Mesendoderm (in vitro differentiated cells): ENCODE measurements around the gene NHERF2.

Source experiments
- DNase-seq: peaks from one replicate; pipeline ENCODE4 v3.0.0; 2013
- H2AK5ac ChIP-seq: 2 replicates; pipeline ENCODE4 v1.6.1; 2013; ENCODE audit warnings: low read length, inconsistent platforms
- H2BK120ac ChIP-seq: 2 replicates; pipeline ENCODE4 v1.6.1; 2013; ENCODE audit warnings: low read depth, mild to moderate bottlenecking, low read length, moderate library complexity, mixed read lengths
- H2BK15ac ChIP-seq: replicated peaks from 2 replicates; pipeline ENCODE4 v1.6.1; 2013; ENCODE audit warnings: low read depth, mild to moderate bottlenecking, moderate library complexity
- H2BK5ac ChIP-seq: 2 replicates; pipeline ENCODE4 v1.6.1; 2013; ENCODE audit warnings: low read length, inconsistent platforms
- H3K18ac ChIP-seq: 2 replicates; pipeline ENCODE4 v1.6.1; 2013; ENCODE audit warnings: mild to moderate bottlenecking, low read length, mixed read lengths
- H3K23ac ChIP-seq: one replicate; pipeline ENCODE4 v1.6.1; 2013; ENCODE audit warnings: low read length
- H3K27ac ChIP-seq: 2 replicates; pipeline ENCODE4 v1.5.1; 2013; ENCODE audit warnings: low read depth, mild to moderate bottlenecking, inconsistent platforms, low read length, moderate library complexity
- H3K27me3 ChIP-seq: 2 replicates; pipeline ENCODE4 v1.6.1; 2013; ENCODE audit warnings: low read length, control low read depth, mild to moderate bottlenecking, inconsistent platforms; ENCODE audit not compliant: insufficient read depth, poor library complexity
- H3K36me3 ChIP-seq: 2 replicates; pipeline ENCODE4 v1.6.1; 2013; ENCODE audit warnings: low read length, inconsistent platforms; ENCODE audit not compliant: control insufficient read depth, insufficient read depth
- H3K4ac ChIP-seq: one replicate; pipeline ENCODE4 v1.6.1; 2013; ENCODE audit warnings: low read depth, mild to moderate bottlenecking, low read length, moderate library complexity
- H3K4me1 ChIP-seq: 2 replicates; pipeline ENCODE4 v1.6.1; 2013; ENCODE audit warnings: low read depth, low read length, inconsistent platforms; ENCODE audit not compliant: control insufficient read depth
- H3K4me2 ChIP-seq: 2 replicates; pipeline ENCODE4 v1.6.1; 2013; ENCODE audit warnings: low read length
- H3K4me3 ChIP-seq: 2 replicates; pipeline ENCODE4 v1.5.1; 2013; ENCODE audit warnings: mild to moderate bottlenecking, low read length
- H3K56ac ChIP-seq: one replicate; pipeline ENCODE4 v1.6.1; 2013; ENCODE audit warnings: low read length
- H3K79me1 ChIP-seq: 2 replicates; pipeline ENCODE4 v1.6.1; 2013; ENCODE audit warnings: low read length, inconsistent platforms
- H3K79me2 ChIP-seq: 2 replicates; pipeline ENCODE4 v1.6.1; 2013; ENCODE audit warnings: mild to moderate bottlenecking, low read length; ENCODE audit not compliant: control insufficient read depth, insufficient read depth
- H3K9ac ChIP-seq: 2 replicates; pipeline ENCODE4 v1.6.1; 2013; ENCODE audit warnings: low read length, inconsistent platforms
- H4K5ac ChIP-seq: one replicate; pipeline ENCODE4 v1.6.1; 2013; ENCODE audit warnings: low read length
- H4K8ac ChIP-seq: one replicate; pipeline ENCODE4 v1.6.1; 2013; ENCODE audit warnings: low read depth, mild to moderate bottlenecking, control low read depth, low read length, moderate library complexity
- WGBS: extraction: QIAGEN DNeasy Blood & Tissue Kit; methylation state at CpG from one replicate; pipeline ENCODE4 v1.1.7; 2013; ENCODE audit warnings: low lambda C conversion rate, missing lambda C conversion rate; ENCODE audit not compliant: insufficient coverage; ENCODE audit errors: extremely low coverage; 5-methylcytosine and 5-hydroxymethylcytosine counted together

The NHERF2 gene

DNA sequence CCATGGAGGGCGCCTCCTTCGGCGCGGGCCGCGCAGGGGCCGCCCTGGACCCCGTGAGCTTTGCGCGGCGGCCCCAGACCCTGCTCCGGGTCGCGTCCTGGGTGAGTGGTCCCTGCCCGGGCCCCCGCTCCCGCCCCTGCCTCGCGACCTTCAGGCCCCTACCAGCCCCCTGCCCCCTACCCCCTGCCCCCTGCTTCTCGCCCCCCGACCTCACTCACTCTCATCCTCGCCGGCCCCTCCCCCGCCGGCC lies 36.7 kb upstream of the NHERF2 start:
- Histone ChIP-seq H3K56ac (peak overlapping the region; percentile 15), H3K27me3 (peaks cover 3% of the 10 kb centered on the region), H3K79me2 (no peaks in the 10 kb centered on the region), H2AK5ac (no peak overlapping the region), H3K4me1 (peaks cover 2% of the 10 kb centered on the region), H2BK5ac (no peak overlapping the region), H4K8ac (no peak overlapping the region), H3K4me2 (peak overlapping the region; percentile 54), H3K4me3 (no peak overlapping the region), H3K9ac (peak overlapping the region; percentile 19), H3K79me1 (peaks cover 6% of the 10 kb centered on the region), H3K36me3 (peaks cover 3% of the 10 kb centered on the region), H3K27ac (no peak overlapping the region), H3K23ac (no peak overlapping the region), H2BK120ac (no peak overlapping the region), H3K18ac (no peak overlapping the region), H3K4ac (no peak overlapping the region), H4K5ac (no peak overlapping the region), H2BK15ac (no peak overlapping the region)
- no peak for DNase-seq
- WGBS, result no CpG with 5 or more reads among the region's 25 CpGs

DNA sequence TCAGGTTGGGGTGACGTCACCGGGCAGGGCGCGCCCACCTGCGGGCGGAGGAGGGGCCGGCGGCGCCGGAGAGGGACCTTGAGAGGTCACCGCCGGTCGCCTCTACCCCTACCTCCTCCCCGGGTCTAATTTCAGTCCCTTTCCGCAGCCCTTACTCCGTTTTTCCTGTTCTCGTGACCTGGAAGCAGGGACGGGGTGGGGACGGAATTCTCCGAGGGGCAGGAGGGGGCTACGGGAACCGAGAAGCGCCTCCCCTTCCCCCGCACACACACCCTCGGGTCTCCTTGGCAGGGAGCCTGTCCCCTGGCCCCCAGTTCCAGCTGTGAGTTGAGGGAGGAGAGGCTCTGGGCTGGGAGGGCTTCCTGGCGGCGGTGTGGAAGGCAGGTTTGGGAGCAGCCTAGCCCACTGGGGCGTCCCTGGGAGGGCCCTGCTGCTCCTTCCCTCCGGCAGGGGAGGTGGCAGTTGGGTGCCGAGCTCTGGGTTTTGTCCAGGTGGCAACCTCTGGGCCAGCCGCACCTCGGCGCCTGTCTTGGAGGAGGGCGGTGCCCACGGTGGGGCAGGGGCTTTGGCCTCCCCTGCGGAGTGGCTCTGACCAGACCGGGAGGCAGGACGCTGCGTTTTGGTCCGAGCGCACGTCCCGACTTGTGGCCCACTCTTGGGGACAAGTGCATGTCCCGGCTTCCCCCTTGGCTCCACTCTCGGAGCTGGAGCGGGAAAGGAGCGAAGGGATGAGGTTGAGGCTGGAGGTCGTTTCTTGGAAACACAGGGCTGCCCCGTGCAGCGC lies 36.2 kb upstream of the NHERF2 start:
- Histone ChIP-seq H4K5ac (no peak overlapping the region), H3K4me3 (peak overlapping the region; percentile 34), H3K79me2 (no peaks in the 10 kb centered on the region), H3K23ac (no peak overlapping the region), H2BK120ac (no peak overlapping the region), H3K27me3 (peaks cover 3% of the 10 kb centered on the region), H3K9ac (peak overlapping the region; percentile 59), H3K4me2 (peak overlapping the region; percentile 81), H3K4ac (no peak overlapping the region), H3K36me3 (peaks cover 3% of the 10 kb centered on the region), H2BK15ac (no peak overlapping the region), H2AK5ac (no peak overlapping the region), H3K18ac (no peak overlapping the region), H3K27ac (no peak overlapping the region), H3K79me1 (peaks cover 2% of the 10 kb centered on the region), H3K56ac (peak overlapping the region; percentile 83), H2BK5ac (no peak overlapping the region), H4K8ac (no peak overlapping the region), H3K4me1 (no peaks in the 10 kb centered on the region)
- DNase-seq, result peak; percentile 75
- WGBS, result no CpG with 5 or more reads among the region's 50 CpGs

DNA sequence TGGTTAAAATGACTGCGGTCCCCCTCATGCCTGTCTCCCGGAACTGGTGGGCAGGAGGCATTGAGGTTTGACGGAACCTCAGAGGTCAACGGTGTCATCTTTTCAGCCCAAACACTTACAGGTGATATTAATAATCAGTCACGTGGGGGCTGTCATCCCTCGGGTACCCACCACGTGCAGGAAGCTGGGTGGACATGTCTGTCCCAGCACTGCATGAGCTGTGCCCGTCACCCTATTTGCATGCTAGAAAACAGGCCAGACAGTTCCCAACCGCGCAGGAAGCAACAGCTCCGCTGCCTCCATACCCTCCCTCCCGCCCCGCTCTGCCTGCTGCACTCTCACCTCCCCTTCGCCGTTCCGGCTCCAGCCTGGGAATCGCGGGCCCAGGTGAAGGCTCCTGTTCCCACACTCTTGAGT lies 35.6 kb upstream of the NHERF2 start:
- Histone ChIP-seq H2BK120ac (no peak overlapping the region), H3K79me2 (no peaks in the 10 kb centered on the region), H3K9ac (no peak overlapping the region), H3K79me1 (no peaks in the 10 kb centered on the region), H3K4ac (no peak overlapping the region), H3K27me3 (peaks cover 3% of the 10 kb centered on the region), H3K36me3 (peaks cover under 1% of the 10 kb centered on the region), H3K27ac (no peak overlapping the region), H3K4me2 (no peak overlapping the region), H3K23ac (no peak overlapping the region), H2BK15ac (no peak overlapping the region), H2BK5ac (no peak overlapping the region), H3K4me1 (no peaks in the 10 kb centered on the region), H3K18ac (no peak overlapping the region), H2AK5ac (no peak overlapping the region), H3K56ac (no peak overlapping the region), H4K8ac (no peak overlapping the region), H3K4me3 (no peak overlapping the region), H4K5ac (no peak overlapping the region)
- no CpG with 5 or more reads among the region's 18 CpGs for WGBS
- DNase-seq, result no peak

DNA sequence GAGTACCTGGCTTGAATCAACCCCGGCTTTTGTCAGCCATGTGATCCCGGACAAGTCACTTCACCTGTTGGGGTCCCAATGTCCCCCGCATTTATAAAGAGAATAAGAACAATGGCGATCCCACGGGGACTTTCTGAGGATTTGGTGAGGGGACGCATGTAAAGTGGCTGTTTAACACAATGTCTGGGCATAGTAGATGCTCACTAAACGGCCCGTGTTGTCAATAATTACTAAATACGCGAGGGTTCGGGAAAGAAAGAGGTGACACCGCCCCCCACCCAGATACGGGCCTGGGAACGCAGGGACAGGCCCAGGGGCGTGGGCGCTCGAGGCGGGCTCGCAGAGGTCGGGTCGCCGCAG lies 35.1 kb upstream of the NHERF2 start:
- H2AK5ac ChIP-seq, result no peak overlapping the region
- H4K5ac ChIP-seq, result no peak overlapping the region
- DNase-seq, result no peak
- no peaks in the 10 kb centered on the region for H3K79me2 ChIP-seq
- H3K4me2 ChIP-seq, result peak overlapping the region; percentile 25
- no peak overlapping the region for H3K23ac ChIP-seq
- H3K36me3 ChIP-seq, result no peaks in the 10 kb centered on the region
- WGBS, result no CpG with 5 or more reads among the region's 22 CpGs
- no peak overlapping the region for H4K8ac ChIP-seq
- H3K4ac ChIP-seq, result no peak overlapping the region
- no peak overlapping the region for H2BK15ac ChIP-seq
- H3K56ac ChIP-seq, result peak overlapping the region; percentile 73
- H3K79me1 ChIP-seq, result no peaks in the 10 kb centered on the region
- H3K4me1 ChIP-seq, result no peaks in the 10 kb centered on the region
- H3K9ac ChIP-seq, result peak overlapping the region; percentile 40
- no peak overlapping the region for H2BK5ac ChIP-seq
- H3K27me3 ChIP-seq, result peaks cover 3% of the 10 kb centered on the region
- no peak overlapping the region for H2BK120ac ChIP-seq
- no peak overlapping the region for H3K27ac ChIP-seq
- no peak overlapping the region for H3K4me3 ChIP-seq
- H3K18ac ChIP-seq, result no peak overlapping the region

DNA sequence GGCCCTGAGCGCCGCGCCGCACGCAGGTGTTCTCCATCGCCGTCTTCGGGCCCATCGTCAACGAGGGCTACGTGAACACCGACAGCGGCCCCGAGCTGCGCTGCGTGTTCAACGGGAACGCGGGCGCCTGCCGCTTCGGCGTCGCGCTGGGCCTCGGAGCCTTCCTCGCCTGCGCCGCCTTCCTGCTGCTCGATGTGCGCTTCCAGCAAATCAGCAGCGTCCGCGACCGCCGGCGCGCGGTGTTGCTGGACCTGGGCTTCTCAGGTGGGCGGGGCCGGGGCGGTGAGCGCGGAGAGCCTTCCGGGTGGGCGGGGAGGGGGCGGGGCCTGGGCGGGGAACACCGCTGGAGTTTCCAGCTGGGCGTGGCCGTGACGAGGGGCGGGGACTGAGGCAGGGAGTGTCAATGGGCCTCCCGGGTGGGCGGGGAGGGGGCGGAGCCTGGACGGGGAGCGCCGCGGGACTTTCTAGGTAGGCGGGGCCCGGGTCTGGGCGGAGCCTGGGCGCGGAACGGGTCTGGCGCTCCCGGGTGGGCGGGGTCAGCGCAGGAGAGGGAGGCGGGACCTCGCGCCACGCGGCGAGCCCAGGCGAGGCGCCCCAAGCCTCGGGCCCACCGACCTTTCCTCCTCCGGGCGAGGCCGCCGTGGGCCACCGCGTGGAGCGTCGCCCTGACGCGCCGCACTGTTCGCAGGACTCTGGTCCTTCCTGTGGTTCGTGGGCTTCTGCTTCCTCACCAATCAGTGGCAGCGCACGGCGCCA lies 34.6 kb upstream of the NHERF2 start:
- Histone ChIP-seq H3K36me3 (no peaks in the 10 kb centered on the region), H3K4me1 (no peaks in the 10 kb centered on the region), H2BK5ac (no peak overlapping the region), H3K79me1 (no peaks in the 10 kb centered on the region), H3K4me2 (peak overlapping the region; percentile 48), H3K9ac (peak overlapping the region; percentile 57), H2AK5ac (no peak overlapping the region), H3K4ac (no peak overlapping the region), H3K23ac (no peak overlapping the region), H3K18ac (no peak overlapping the region), H3K27me3 (peaks cover 3% of the 10 kb centered on the region), H2BK15ac (no peak overlapping the region), H3K56ac (peak overlapping the region; percentile 90), H3K79me2 (no peaks in the 10 kb centered on the region), H4K8ac (no peak overlapping the region), H3K4me3 (no peak overlapping the region), H3K27ac (no peak overlapping the region), H2BK120ac (no peak overlapping the region), H4K5ac (no peak overlapping the region)
- DNase-seq, result peak; percentile 93
- WGBS, result no CpG with 5 or more reads among the region's 96 CpGs
